Neural progenitor cell (in vitro differentiated cells): Measurements from ENCODE around the gene FANCC. TPM values are rescaled to one million over a fixed set of nuclear protein-coding genes. Genes with fewer than 3 reads are reported as not detected.

Experiments
- DNase-seq: peaks from one replicate; pipeline ENCODE4 v3.0.0-alpha.2; 2016; ENCODE audit warnings: low spot score
- H2AFZ ChIP-seq: fragments of 200-600 bp; sonication (generic); replicated peaks from 2 replicates; pipeline ENCODE4 v1.6.1; 2016; ENCODE audit warnings: antibody characterized with exemption
- H3F3A ChIP-seq: fragments of 200-600 bp; sonication (generic); 2 replicates; pipeline ENCODE4 v1.6.1; 2016; ENCODE audit warnings: antibody characterized with exemption, low read depth
- H3K27ac ChIP-seq: fragments of 200-600 bp; sonication (generic); 2 replicates; pipeline ENCODE4 v1.5.1; 2016; ENCODE audit warnings: mild to moderate bottlenecking
- H3K27me3 ChIP-seq: fragments of 200-600 bp; sonication (generic); 2 replicates; pipeline ENCODE4 v1.6.1; 2016; ENCODE audit warnings: mild to moderate bottlenecking, moderate library complexity
- H3K36me3 ChIP-seq: fragments of 200-600 bp; sonication (generic); 2 replicates; pipeline ENCODE4 v1.5.1; 2016
- H3K4me1 ChIP-seq: fragments of 200-600 bp; sonication (generic); 2 replicates; pipeline ENCODE4 v1.6.1; 2016; ENCODE audit warnings: mixed run types
- H3K4me2 ChIP-seq: fragments of 200-600 bp; sonication (generic); 2 replicates; pipeline ENCODE4 v1.6.1; 2016
- H3K4me3 ChIP-seq: fragments of 200-600 bp; sonication (generic); 2 replicates; pipeline ENCODE4 v1.5.1; 2016
- H3K79me2 ChIP-seq: fragments of 200-600 bp; sonication (generic); 2 replicates; pipeline ENCODE4 v1.6.1; 2016; ENCODE audit warnings: low read depth
- H3K9ac ChIP-seq: fragments of 200-600 bp; sonication (generic); 2 replicates; pipeline ENCODE4 v1.6.1; 2016
- H3K9me3 ChIP-seq: fragments of 200-600 bp; sonication (generic); 2 replicates; pipeline ENCODE4 v1.5.1; 2016; ENCODE audit warnings: low read depth
- H4K20me1 ChIP-seq: fragments of 200-600 bp; sonication (generic); 2 replicates; pipeline ENCODE4 v1.6.1; 2016; ENCODE audit warnings: low read depth
- H3K27ac Mint-ChIP-seq: 3 replicates; pipeline ENCODE4 v1.8.0; 2021; ENCODE audit warnings: mixed read lengths
- H3K27me3 Mint-ChIP-seq: 2 replicates; pipeline ENCODE4 v1.8.0; 2022; ENCODE audit warnings: low read depth, mild to moderate bottlenecking, inconsistent platforms, moderate library complexity, mixed read lengths; ENCODE audit not compliant: insufficient read depth
- H3K36me3 Mint-ChIP-seq: 3 replicates; pipeline ENCODE4 v1.8.0; 2021; ENCODE audit warnings: mixed read lengths
- H3K4me1 Mint-ChIP-seq: 3 replicates; pipeline ENCODE4 v1.8.0; 2021; ENCODE audit warnings: mixed read lengths
- H3K4me3 Mint-ChIP-seq: 3 replicates; pipeline ENCODE4 v1.8.0; 2021; ENCODE audit warnings: mild to moderate bottlenecking, moderate library complexity, mixed read lengths
- H3K9me3 Mint-ChIP-seq: 3 replicates; pipeline ENCODE4 v1.8.0; 2020; ENCODE audit warnings: mixed read lengths
- CTCF ChIP-seq: fragments of 200-600 bp; sonication (generic); IDR thresholded peaks from 2 replicates; pipeline ENCODE4 v1.5.1; 2017; ENCODE audit warnings: antibody characterized with exemption, mild to moderate bottlenecking
- EZH2 ChIP-seq: fragments of 200-600 bp; sonication (generic); IDR thresholded peaks from 2 replicates; pipeline ENCODE4 v1.6.1; 2017; ENCODE audit warnings: antibody characterized with exemption, mild to moderate bottlenecking, moderate library complexity
- EZH2phosphoT487 ChIP-seq: fragments of 200-600 bp; sonication (generic); IDR thresholded peaks from 2 replicates; pipeline ENCODE4 v1.6.1; 2017; ENCODE audit warnings: antibody characterized with exemption
- total RNA-seq: library from RNA; depleted of rRNA; stranded (reverse); fragments of >200 nt; gene quantifications from 2 replicates; pipeline ENCODE4 v1.2.3, GENCODE V29; 2015; ENCODE audit warnings: low replicate concordance

FANCC gene
- total RNA-seq, 1 donor from 2014 or later: 49.6 TPM

GRCh38 chr9:95355500-95355899, 38.0 kb upstream of the FANCC start:
- H3K79me2 ChIP-seq: no peaks in the 10 kb centered on the region
- Mint-ChIP-seq H3K9me3 (peaks cover 10% of the 10 kb centered on the region), H3K4me1 (no peaks in the 10 kb centered on the region), H3K27me3 (peaks cover 14% of the 10 kb centered on the region), H3K36me3 (peaks cover 3% of the 10 kb centered on the region), H3K27ac (no peak overlapping the region), H3K4me3 (no peak overlapping the region)
- no peaks in the 10 kb centered on the region for H3K9me3 ChIP-seq
- no peaks in the 10 kb centered on the region for H3K36me3 ChIP-seq
- H4K20me1 ChIP-seq: no peaks in the 10 kb centered on the region
- H2AFZ ChIP-seq: no peak overlapping the region
- H3K27me3 ChIP-seq: peaks cover 10% of the 10 kb centered on the region
- peaks cover 8% of the 10 kb centered on the region for H3F3A ChIP-seq
- no peak overlapping the region for H3K4me2 ChIP-seq
- H3K4me3 ChIP-seq: no peak overlapping the region
- no peak for DNase-seq
- H3K4me1 ChIP-seq: peaks cover 8% of the 10 kb centered on the region
- TF ChIP-seq CTCF (no peak), EZH2 (no peak), EZH2phosphoT487 (no peak)
- H3K27ac ChIP-seq: no peak overlapping the region
- H3K9ac ChIP-seq: no peak overlapping the region

- Histone ChIP-seq H3K79me2 (no peaks in the 10 kb centered on the region), H3K9me3 (no peaks in the 10 kb centered on the region), H3K36me3 (no peaks in the 10 kb centered on the region), H3K4me3 (no peak overlapping the region), H2AFZ (no peak overlapping the region), H3K27ac (no peak overlapping the region), H3K9ac (no peak overlapping the region), H3F3A (peaks cover 11% of the 10 kb centered on the region), H4K20me1 (no peaks in the 10 kb centered on the region), H3K4me2 (no peak overlapping the region), H3K27me3 (peaks cover 47% of the 10 kb centered on the region), H3K4me1 (peaks cover 3% of the 10 kb centered on the region)
- Mint-ChIP-seq H3K36me3 (peaks cover 3% of the 10 kb centered on the region), H3K4me1 (no peaks in the 10 kb centered on the region), H3K27ac (no peak overlapping the region), H3K4me3 (no peak overlapping the region), H3K27me3 (peaks cover 22% of the 10 kb centered on the region), H3K9me3 (peaks cover 32% of the 10 kb centered on the region)
- DNase-seq: no peak
- TF ChIP-seq EZH2phosphoT487 (no peak), CTCF (no peak), EZH2 (no peak)
These were observed 33.5 kb upstream of the FANCC start for GRCh38 chr9:95351051-95351450.

- H3F3A ChIP-seq: peaks cover 11% of the 10 kb centered on the region
- H3K4me3 ChIP-seq: no peak overlapping the region
- H3K79me2 ChIP-seq: no peaks in the 10 kb centered on the region
- Mint-ChIP-seq H3K36me3 (peaks cover 3% of the 10 kb centered on the region), H3K4me3 (no peak overlapping the region), H3K4me1 (no peaks in the 10 kb centered on the region), H3K27me3 (peaks cover 21% of the 10 kb centered on the region), H3K27ac (no peak overlapping the region), H3K9me3 (peaks cover 32% of the 10 kb centered on the region)
- no peaks in the 10 kb centered on the region for H4K20me1 ChIP-seq
- peak overlapping the region; percentile 100 for H2AFZ ChIP-seq
- H3K27ac ChIP-seq: no peak overlapping the region
- no peak overlapping the region for H3K4me2 ChIP-seq
- peaks cover under 1% of the 10 kb centered on the region for H3K4me1 ChIP-seq
- H3K9me3 ChIP-seq: no peaks in the 10 kb centered on the region
- no peak overlapping the region for H3K9ac ChIP-seq
- H3K36me3 ChIP-seq: no peaks in the 10 kb centered on the region
- peaks cover 47% of the 10 kb centered on the region for H3K27me3 ChIP-seq
- no peak for DNase-seq
- no peak for TF ChIP-seq EZH2phosphoT487
- no peak for TF ChIP-seq CTCF
- no peak for TF ChIP-seq EZH2
These were observed 32.8 kb upstream of the FANCC start for GRCh38 chr9:95350266-95350665.
